ENCODE results near the gene MTARC2. TPM values are rescaled to one million over a fixed set of nuclear protein-coding genes. Genes with fewer than 3 reads are reported as not detected.
A peak's percentile ranks its signal among the peaks of the same experiment; 100 is the strongest.

Gene MTARC2
- total RNA-seq, 1 experiment from 2014 or later = 15.2 TPM

GRCh38 chr1:220748089-220748934 lies at the start of gene MTARC2 (continued):
- no peak; the same call in 1 of the 2 replicates for TF ChIP-seq SP1 (CRISPR knock-in tag; conservative IDR thresholded peaks at IDR 0.05)
- 0 out of 2 replicates have a peak, but pooled peaks have one; percentile 31 for TF ChIP-seq ZBTB21 (CRISPR knock-in tag; IDR thresholded peaks at IDR 0.05; ENCODE audit: borderline replicate concordance)
- no peak for TF ChIP-seq ZNF219 (CRISPR knock-in tag; IDR thresholded peaks at IDR 0.05; ENCODE audit: borderline replicate concordance)
- TF ChIP-seq FOXJ3 (CRISPR knock-in tag; IDR thresholded peaks at IDR 0.05; ENCODE audit: borderline replicate concordance) = no peak
- no peak for TF ChIP-seq ZBTB43 (CRISPR knock-in tag; IDR thresholded peaks at IDR 0.05)
- TF ChIP-seq HMGXB4 (CRISPR knock-in tag; IDR thresholded peaks at IDR 0.05) = peak; percentile 64
- no peak for TF ChIP-seq E2F4 (CRISPR knock-in tag; IDR thresholded peaks at IDR 0.05; ENCODE audit: borderline replicate concordance, low read depth)
- no peak for TF ChIP-seq HMGA2 (CRISPR knock-in tag; IDR thresholded peaks at IDR 0.05)
- no peak for TF ChIP-seq MYBL2 (CRISPR knock-in tag; IDR thresholded peaks at IDR 0.05)
- TF ChIP-seq PRRX2 (CRISPR knock-in tag; IDR thresholded peaks at IDR 0.05) = no peak
- 0 out of 2 replicates have a peak, but pooled peaks have one; percentile 46 for TF ChIP-seq CREM (CRISPR knock-in tag; IDR thresholded peaks at IDR 0.05)
- no peak for TF ChIP-seq TCF7 (CRISPR knock-in tag; IDR thresholded peaks at IDR 0.05; ENCODE audit: low read depth)
- TF ChIP-seq, protein P1, sequence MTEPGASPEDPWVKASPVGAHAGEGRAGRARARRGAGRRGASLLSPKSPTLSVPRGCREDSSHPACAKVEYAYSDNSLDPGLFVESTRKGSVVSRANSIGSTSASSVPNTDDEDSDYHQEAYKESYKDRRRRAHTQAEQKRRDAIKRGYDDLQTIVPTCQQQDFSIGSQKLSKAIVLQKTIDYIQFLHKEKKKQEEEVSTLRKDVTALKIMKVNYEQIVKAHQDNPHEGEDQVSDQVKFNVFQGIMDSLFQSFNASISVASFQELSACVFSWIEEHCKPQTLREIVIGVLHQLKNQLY (CRISPR knock-in tag; IDR thresholded peaks at IDR 0.05) = peak; percentile 56; the same call in 1 of the 2 replicates
- TF ChIP-seq IRF1 (CRISPR knock-in tag; IDR thresholded peaks at IDR 0.05) = no peak
- TF ChIP-seq KAT7 (CRISPR knock-in tag; IDR thresholded peaks at IDR 0.05; ENCODE audit: borderline replicate concordance) = peak; percentile 44; the same call in 1 of the 2 replicates
- no peak for TF ChIP-seq PREB (CRISPR knock-in tag; IDR thresholded peaks at IDR 0.05; ENCODE audit: borderline replicate concordance)
- TF ChIP-seq JUN (CRISPR knock-in tag; IDR thresholded peaks at IDR 0.05) = peak; percentile 79; the same call in 1 of the 2 replicates
- no peak for TF ChIP-seq CTCF (IDR thresholded peaks at IDR 0.05)
- no peak for TF ChIP-seq RELA (CRISPR knock-in tag; IDR thresholded peaks at IDR 0.05; ENCODE audit: borderline replicate concordance)
- TF ChIP-seq ERG (CRISPR knock-in tag; IDR thresholded peaks at IDR 0.05) = no peak
- TF ChIP-seq, protein P2, sequence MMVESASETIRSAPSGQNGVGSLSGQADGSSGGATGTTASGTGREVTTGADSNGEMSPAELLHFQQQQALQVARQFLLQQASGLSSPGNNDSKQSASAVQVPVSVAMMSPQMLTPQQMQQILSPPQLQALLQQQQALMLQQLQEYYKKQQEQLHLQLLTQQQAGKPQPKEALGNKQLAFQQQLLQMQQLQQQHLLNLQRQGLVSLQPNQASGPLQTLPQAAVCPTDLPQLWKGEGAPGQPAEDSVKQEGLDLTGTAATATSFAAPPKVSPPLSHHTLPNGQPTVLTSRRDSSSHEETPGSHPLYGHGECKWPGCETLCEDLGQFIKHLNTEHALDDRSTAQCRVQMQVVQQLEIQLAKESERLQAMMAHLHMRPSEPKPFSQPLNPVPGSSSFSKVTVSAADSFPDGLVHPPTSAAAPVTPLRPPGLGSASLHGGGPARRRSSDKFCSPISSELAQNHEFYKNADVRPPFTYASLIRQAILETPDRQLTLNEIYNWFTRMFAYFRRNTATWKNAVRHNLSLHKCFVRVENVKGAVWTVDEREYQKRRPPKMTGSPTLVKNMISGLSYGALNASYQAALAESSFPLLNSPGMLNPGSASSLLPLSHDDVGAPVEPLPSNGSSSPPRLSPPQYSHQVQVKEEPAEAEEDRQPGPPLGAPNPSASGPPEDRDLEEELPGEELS (CRISPR knock-in tag; IDR thresholded peaks at IDR 0.05) = no peak; the same call in 1 of the 2 replicates
- no peak for TF ChIP-seq NR1H2 (CRISPR knock-in tag; IDR thresholded peaks at IDR 0.05)
- TF ChIP-seq ZNF423 (CRISPR knock-in tag; IDR thresholded peaks at IDR 0.05) = no peak
- TF ChIP-seq, protein P3, sequence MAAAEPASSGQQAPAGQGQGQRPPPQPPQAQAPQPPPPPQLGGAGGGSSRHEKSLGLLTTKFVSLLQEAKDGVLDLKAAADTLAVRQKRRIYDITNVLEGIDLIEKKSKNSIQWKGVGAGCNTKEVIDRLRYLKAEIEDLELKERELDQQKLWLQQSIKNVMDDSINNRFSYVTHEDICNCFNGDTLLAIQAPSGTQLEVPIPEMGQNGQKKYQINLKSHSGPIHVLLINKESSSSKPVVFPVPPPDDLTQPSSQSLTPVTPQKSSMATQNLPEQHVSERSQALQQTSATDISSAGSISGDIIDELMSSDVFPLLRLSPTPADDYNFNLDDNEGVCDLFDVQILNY (CRISPR knock-in tag; IDR thresholded peaks at IDR 0.05) = peak; percentile 86; the same call in 1 of the 2 replicates
- no peak for TF ChIP-seq NFYB (CRISPR knock-in tag; conservative IDR thresholded peaks at IDR 0.05; ENCODE audit: low read depth)
